Endothelial cell of umbilical vein (primary cell): ENCODE data around the gene EML2. TPM values are rescaled to one million over a fixed set of nuclear protein-coding genes. Genes with fewer than 3 reads are reported as not detected.

Experiments used
- BruUV-seq: library from RNA; stranded (reverse); fragments of 400-500 nt; replicated peaks from 2 replicates; lab custom pipeline; 2021; lab: Mats Ljungman, UMichigan
- CTCF ChIA-PET: fragments of 300-600, 350-600 bp; sonication (Branson Sonifier 250); formaldehyde crosslinking; loops from one replicate; lab custom pipeline; 2021; ENCODE audit warnings: antibody characterized with exemption, inconsistent platforms; lab: Charles Lee
- POLR2A ChIA-PET: fragments of 300-600, 350-600 bp; sonication (Branson Sonifier 250); formaldehyde crosslinking; loops from one replicate; lab custom pipeline; 2021; ENCODE audit warnings: antibody characterized with exemption, inconsistent platforms; lab: Charles Lee
- DNase-seq: peaks from one replicate; pipeline ENCODE4 v3.0.0-alpha.2; 2011; ENCODE audit warnings: low read depth, low spot score
- FAIRE-seq: peaks from 2 replicates; lab custom pipeline; 2011; peaks lifted over from hg19 to GRCh38; lab: Jason Lieb, UNC
- H2AFZ ChIP-seq: 2 replicates; pipeline ENCODE4 v1.6.0; 2012; ENCODE audit warnings: low read depth, low read length, control low read depth, inconsistent platforms
- H3K27ac ChIP-seq: 2 replicates; pipeline ENCODE4 v1.5.1; 2011; ENCODE audit warnings: low read depth, mild to moderate bottlenecking, control low read depth, low read length, moderate library complexity; ENCODE audit not compliant: insufficient read depth
- H3K27me3 ChIP-seq, 2 experiments: 2 replicates each; pipeline versions ENCODE4 v1.6.0 to v1.6.1; 2011; ENCODE audit warnings: low read length in 2 of 2, mixed read lengths in 1 of 2; ENCODE audit not compliant: control insufficient read depth in 2 of 2, insufficient read depth in 2 of 2
- H3K36me3 ChIP-seq, 2 experiments: 2 replicates in 1 of 2; 3 replicates in 1 of 2; pipeline ENCODE4 v1.5.1; 2011; ENCODE audit warnings: low read length in 2 of 2, mild to moderate bottlenecking in 1 of 2, moderate library complexity in 1 of 2; ENCODE audit not compliant: control insufficient read depth in 2 of 2, insufficient read depth in 2 of 2; ENCODE audit errors: extremely low read depth in 1 of 2
- H3K4me1 ChIP-seq: 3 replicates; pipeline ENCODE4 v1.5.1; 2011; ENCODE audit warnings: mild to moderate bottlenecking, low read length; ENCODE audit not compliant: control insufficient read depth, insufficient read depth; ENCODE audit errors: extremely low read depth
- H3K4me2 ChIP-seq: 2 replicates; pipeline ENCODE4 v1.6.1; 2011; ENCODE audit warnings: low read length, control low read depth, mixed read lengths; ENCODE audit not compliant: insufficient read depth
- H3K4me3 ChIP-seq, 3 experiments: fragments of 200-600 bp in 1 of 3; sonication (generic), shearing (Covaris generic) in 1 of 3; replicated peaks in 1 of 3; 2 replicates each; pipeline ENCODE4 v1.5.1; 2011 to 2016; ENCODE audit warnings: control low read depth in 3 of 3, low read length in 3 of 3, mild to moderate bottlenecking in 2 of 3, inconsistent platforms in 1 of 3, low read depth in 1 of 3, moderate library complexity in 1 of 3; ENCODE audit not compliant: insufficient read depth in 1 of 3
- H3K79me2 ChIP-seq: 2 replicates; pipeline ENCODE4 v1.6.0; 2012; ENCODE audit warnings: low read length, inconsistent platforms; ENCODE audit not compliant: control insufficient read depth, insufficient read depth
- H3K9ac ChIP-seq: replicated peaks from 2 replicates; pipeline ENCODE3; 2011; ENCODE audit warnings: low read length, control low read depth; ENCODE audit not compliant: insufficient read depth; ENCODE audit errors: extremely low read depth
- H3K9me1 ChIP-seq: replicated peaks from 3 replicates; pipeline ENCODE4 v1.6.0; 2011; ENCODE audit warnings: mild to moderate bottlenecking, low read length; ENCODE audit not compliant: control insufficient read depth, insufficient read depth; ENCODE audit errors: extremely low read depth
- H3K9me3 ChIP-seq: replicated peaks from 2 replicates; pipeline ENCODE4 v1.5.1; 2012; ENCODE audit warnings: low read length, inconsistent platforms; ENCODE audit not compliant: control insufficient read depth, insufficient read depth
- H4K20me1 ChIP-seq: replicated peaks from 2 replicates; pipeline ENCODE3; 2011; ENCODE audit warnings: mild to moderate bottlenecking, low read length; ENCODE audit not compliant: control insufficient read depth, insufficient read depth; ENCODE audit errors: extremely low read depth
- EZH2 ChIP-seq: IDR thresholded peaks from 2 replicates; pipeline ENCODE4 v1.6.1; 2012; ENCODE audit warnings: borderline replicate concordance, low read depth, mild to moderate bottlenecking, moderate library complexity, low read length, inconsistent platforms; ENCODE audit not compliant: severe bottlenecking
- FOS ChIP-seq: IDR thresholded peaks from 2 replicates; pipeline ENCODE4 v1.6.1; 2011; ENCODE audit warnings: mild to moderate bottlenecking, low read length, moderate library complexity, borderline replicate concordance; ENCODE audit not compliant: insufficient read depth
- GATA2 ChIP-seq: IDR thresholded peaks from 2 replicates; pipeline ENCODE4 v1.7.0; 2011; ENCODE audit warnings: low read depth, mild to moderate bottlenecking, moderate library complexity, mixed read lengths, low read length; ENCODE audit not compliant: insufficient read length, insufficient read depth
- JUN ChIP-seq: IDR thresholded peaks from 2 replicates; pipeline ENCODE4 v1.6.1; 2011; ENCODE audit warnings: borderline replicate concordance, low read depth; ENCODE audit not compliant: insufficient read length, insufficient read depth
- POLR2A ChIP-seq: IDR thresholded peaks from 2 replicates; pipeline ENCODE4 v1.6.1; 2012; ENCODE audit warnings: low read depth, mild to moderate bottlenecking, control low read depth, low read length
- POLR2AphosphoS5 ChIP-seq: IDR thresholded peaks from 2 replicates; pipeline ENCODE4 v1.6.1; 2012; ENCODE audit warnings: low read depth, mild to moderate bottlenecking, control low read depth, low read length, moderate library complexity; ENCODE audit not compliant: insufficient read depth
- dilution Hi-C: fragments of 300-500 bp; cut with MboI; formaldehyde crosslinking; loops from one replicate; pipeline ENCODE4 v1.15.0; 2019; ENCODE audit warnings: low sequenced_read_pairs; ENCODE audit not compliant: extremely low pct_ligation_motif_present
- intact Hi-C: fragments of 100-400 bp; cut with micrococcal nuclease; formaldehyde crosslinking; loops from one replicate; pipeline ENCODE4 v1.10.0; 2022
- polyA plus RNA-seq, 4 experiments: library from polyadenylated mRNA; depleted of rRNA in 3 of 4; stranded (reverse) in 3 of 4; unstranded in 1 of 4; fragments of >200 nt; gene quantifications; 2 replicates each; pipeline versions ENCODE4 v1.2.1 to v1.2.3, GENCODE V29; 2011 to 2012; ENCODE audit warnings: missing spikeins in 1 of 4
- total RNA-seq: library from RNA; stranded (reverse); gene quantifications from 2 replicates; pipeline ENCODE4 v1.2.3, GENCODE V29; 2021
- TF ChIP-seq, protein P1 (sequence below), 2 donors: IDR thresholded peaks; 1 replicate in 1 of 2; 2 replicates in 1 of 2; pipeline ENCODE4 v1.5.1; 2011; ENCODE audit warnings: low read length in 2 of 2, mild to moderate bottlenecking in 2 of 2, moderate library complexity in 2 of 2, control low read depth in 1 of 2, inconsistent platforms in 1 of 2, low read depth in 1 of 2; ENCODE audit not compliant: insufficient read depth in 1 of 2; ENCODE audit errors: extremely low read depth in 1 of 2
- TF ChIP-seq, protein P2 (sequence below): IDR thresholded peaks from 2 replicates; pipeline ENCODE4 v1.6.1; 2011; ENCODE audit not compliant: insufficient read depth, insufficient read length

The EML2 gene
- total and polyA plus RNA-seq, 2 donors (not counting 3 experiments of a cell fraction or from before 2014, with no cell fraction given), result 23.3 to 28.9 TPM

DNA sequence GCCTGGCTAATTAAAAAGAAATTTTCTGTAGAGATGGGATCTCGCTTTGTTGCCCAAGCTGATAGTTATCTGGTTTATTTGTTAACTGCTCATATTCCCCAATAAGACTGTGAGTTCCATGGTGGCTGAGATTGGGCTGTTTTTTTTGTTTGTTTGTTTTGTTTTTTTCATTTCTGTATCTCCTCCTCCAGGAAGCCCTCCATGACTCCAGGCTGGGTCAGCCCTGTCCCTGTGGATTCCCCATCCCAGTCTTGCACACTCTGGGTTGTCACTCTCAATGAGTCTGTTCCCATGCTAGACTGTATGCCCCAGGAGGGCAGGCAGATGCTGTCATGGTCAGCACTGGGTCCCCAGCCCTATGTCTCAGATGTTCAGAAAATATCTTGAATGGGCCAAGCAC, 2.9 kb downstream of the EML2 start:
- FAIRE-seq (no peak), DNase-seq (no peak)
- Histone ChIP-seq H3K4me2 (no peak overlapping the region), H3K9me3 (no peaks in the 10 kb centered on the region), H3K36me3 (no peaks in the 10 kb centered on the region), H3K27me3 (no peaks in the 10 kb centered on the region), H3K27ac (no peak overlapping the region), H3K4me1 (peaks cover 22% of the 10 kb centered on the region), H3K4me3 (no peak overlapping the region), H3K79me2 (no peaks in the 10 kb centered on the region), H4K20me1 (no peaks in the 10 kb centered on the region), H3K9me1 (no peaks in the 10 kb centered on the region), H2AFZ (no peak overlapping the region), H3K9ac (no peak overlapping the region)
- intact Hi-C loops (no loop called here), dilution Hi-C loops (no loop called here)
- no peak for TF ChIP-seq FOS
- no peak for TF ChIP-seq POLR2A
- no peak for TF ChIP-seq JUN
- no peak for TF ChIP-seq POLR2AphosphoS5
- TF ChIP-seq, protein P1, sequence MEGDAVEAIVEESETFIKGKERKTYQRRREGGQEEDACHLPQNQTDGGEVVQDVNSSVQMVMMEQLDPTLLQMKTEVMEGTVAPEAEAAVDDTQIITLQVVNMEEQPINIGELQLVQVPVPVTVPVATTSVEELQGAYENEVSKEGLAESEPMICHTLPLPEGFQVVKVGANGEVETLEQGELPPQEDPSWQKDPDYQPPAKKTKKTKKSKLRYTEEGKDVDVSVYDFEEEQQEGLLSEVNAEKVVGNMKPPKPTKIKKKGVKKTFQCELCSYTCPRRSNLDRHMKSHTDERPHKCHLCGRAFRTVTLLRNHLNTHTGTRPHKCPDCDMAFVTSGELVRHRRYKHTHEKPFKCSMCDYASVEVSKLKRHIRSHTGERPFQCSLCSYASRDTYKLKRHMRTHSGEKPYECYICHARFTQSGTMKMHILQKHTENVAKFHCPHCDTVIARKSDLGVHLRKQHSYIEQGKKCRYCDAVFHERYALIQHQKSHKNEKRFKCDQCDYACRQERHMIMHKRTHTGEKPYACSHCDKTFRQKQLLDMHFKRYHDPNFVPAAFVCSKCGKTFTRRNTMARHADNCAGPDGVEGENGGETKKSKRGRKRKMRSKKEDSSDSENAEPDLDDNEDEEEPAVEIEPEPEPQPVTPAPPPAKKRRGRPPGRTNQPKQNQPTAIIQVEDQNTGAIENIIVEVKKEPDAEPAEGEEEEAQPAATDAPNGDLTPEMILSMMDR (IDR thresholded peaks at IDR 0.05; ENCODE audit: extremely low read depth in 1 of 2, insufficient read depth in 1 of 2, low read depth in 1 of 2, low read length in 2 of 2), result no peak
- no peak for TF ChIP-seq GATA2
- TF ChIP-seq, protein P2, sequence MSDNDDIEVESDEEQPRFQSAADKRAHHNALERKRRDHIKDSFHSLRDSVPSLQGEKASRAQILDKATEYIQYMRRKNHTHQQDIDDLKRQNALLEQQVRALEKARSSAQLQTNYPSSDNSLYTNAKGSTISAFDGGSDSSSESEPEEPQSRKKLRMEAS, result no peak
- no peak for TF ChIP-seq EZH2
- BruUV-seq, result no TSS peak
- ChIA-PET POLR2A (no interaction called here), CTCF (no interaction called here)
